ENCODE results near the gene LNX1.

GRCh38 chr4:53618321-53618720, 27.0 kb upstream of the LNX1 start:
- TF ChIP-seq POLR2A (IDR thresholded peaks at IDR 0.05), result no peak
- TF ChIP-seq CTCF (IDR thresholded peaks at IDR 0.05), result no peak
- no peak for TF ChIP-seq POLR2AphosphoS5 (IDR thresholded peaks at IDR 0.05)

All from suprapubic skin (tissue), 4 donors.